Measurements from ENCODE around the gene RPL15.

GRCh38 chr3:23961913-23962312 is 45.0 kb downstream of the RPL15 start:
- TF ChIP-seq POLR2AphosphoS5 (IDR thresholded peaks at IDR 0.05; ENCODE audit: low read depth) (no peak), CTCF (IDR thresholded peaks at IDR 0.05; ENCODE audit: insufficient read depth, low read length) (no peak), REST (IDR thresholded peaks at IDR 0.05; ENCODE audit: insufficient replicate concordance, low read depth) (no peak)

Data from HL-60 (cell line).